Activated CD4-positive, alpha-beta T cell treated with anti-CD3 and anti-CD28 coated beads, Interleukin-2, amount 10 ng/mL, durations not matched to agents 24 days and 14 days (primary cell): ENCODE results near the gene PSMB1. TPM values are rescaled to one million over a fixed set of nuclear protein-coding genes. Genes with fewer than 3 reads are reported as not detected.

Experiments
- DNase-seq: peaks from one replicate; pipeline ENCODE4 v3.0.0; 2022
- H3K27ac Mint-ChIP-seq: one replicate; pipeline ENCODE4 v1.8.0; 2022; ENCODE audit warnings: mild to moderate bottlenecking, mixed read lengths
- H3K27me3 Mint-ChIP-seq: one replicate; pipeline ENCODE4 v1.8.0; 2022; ENCODE audit warnings: mixed read lengths
- H3K36me3 Mint-ChIP-seq: one replicate; pipeline ENCODE4 v1.8.0; 2022; ENCODE audit warnings: low read depth, mild to moderate bottlenecking, mixed read lengths
- H3K4me1 Mint-ChIP-seq: one replicate; pipeline ENCODE4 v1.8.0; 2021; ENCODE audit warnings: mixed read lengths
- H3K4me3 Mint-ChIP-seq: one replicate; pipeline ENCODE4 v1.8.0; 2022; ENCODE audit warnings: mild to moderate bottlenecking, moderate library complexity, mixed read lengths
- H3K9me3 Mint-ChIP-seq: one replicate; pipeline ENCODE4 v1.8.0; 2021; ENCODE audit warnings: mixed read lengths
- intact Hi-C: fragments of 100-400 bp; cut with micrococcal nuclease; formaldehyde crosslinking; loops from one replicate; pipeline ENCODE4 v1.15.1; 2023
- total RNA-seq: library from RNA; stranded (reverse); gene quantifications from 2 replicates; pipeline ENCODE4 v1.2.3, GENCODE V29; 2022

Gene PSMB1
- total RNA-seq, result 288 TPM in 2 replicates

GRCh38 chr6:170552765-170553533 lies at the start of gene PSMB1:
Gene PSMB1 (minus strand): TSS chr6:170553307. CDS start chr6:170553242, 65 bp downstream.
- Mint-ChIP-seq H3K27ac (no peak within 1 kb of the TSS), H3K4me1 (peaks cover 34% of the 10 kb centered on the region), H3K9me3 (no peaks in the 10 kb centered on the region), H3K4me3 (no peak within 1 kb of the TSS), H3K27me3 (no peaks in the 10 kb centered on the region), H3K36me3 (peaks cover 37% of the 10 kb centered on the region)
- intact Hi-C loops, result loop anchor here (1.0 to 2.0 kb wide), 2 partner anchors 31 to 830 kb away; partner anchors contain the start of gene PDCD2
- peak; percentile 95 for DNase-seq

DNA sequence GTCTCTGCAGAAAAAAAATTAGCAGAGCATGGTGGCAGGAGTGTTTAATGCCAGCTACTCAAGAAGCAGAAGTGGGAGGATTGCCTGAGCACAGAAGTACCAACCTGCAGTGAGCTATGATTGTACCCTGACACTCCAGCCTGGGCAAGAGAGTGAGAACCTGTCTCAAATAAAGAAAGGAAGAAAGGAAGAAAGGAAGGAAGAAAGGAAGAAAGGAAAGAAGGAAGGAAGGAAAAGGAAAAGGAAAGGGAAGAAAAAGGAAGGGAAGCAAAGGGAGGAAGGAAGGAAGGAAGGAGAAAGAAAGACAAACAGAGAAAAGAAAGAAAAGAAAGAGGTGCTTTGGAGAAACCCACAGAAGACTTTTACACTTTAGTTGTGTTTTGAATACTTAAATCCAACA lies 44.2 kb upstream of the PSMB1 start:
- no peaks in the 10 kb centered on the region for H3K9me3 Mint-ChIP-seq
- no peaks in the 10 kb centered on the region for H3K4me1 Mint-ChIP-seq
- DNase-seq, result no peak
- H3K27me3 Mint-ChIP-seq, result peaks cover 27% of the 10 kb centered on the region
- H3K4me3 Mint-ChIP-seq, result no peak overlapping the region
- intact Hi-C loops, result no loop called here
- H3K36me3 Mint-ChIP-seq, result no peaks in the 10 kb centered on the region
- no peak overlapping the region for H3K27ac Mint-ChIP-seq

GRCh38 chr6:170596426-170596825 lies 43.3 kb upstream of the PSMB1 start:
- Mint-ChIP-seq H3K27me3 (peaks cover 25% of the 10 kb centered on the region), H3K27ac (no peak overlapping the region), H3K4me1 (no peaks in the 10 kb centered on the region), H3K9me3 (no peaks in the 10 kb centered on the region), H3K36me3 (no peaks in the 10 kb centered on the region), H3K4me3 (no peak overlapping the region)
- DNase-seq, result peak; percentile 27
- intact Hi-C loops, result no loop called here

GRCh38 chr6:170590725-170591124 lies 37.6 kb upstream of the PSMB1 start:
- no peak overlapping the region for H3K4me3 Mint-ChIP-seq
- DNase-seq, result no peak
- H3K4me1 Mint-ChIP-seq, result no peaks in the 10 kb centered on the region
- intact Hi-C loops, result no loop called here
- peaks cover 22% of the 10 kb centered on the region for H3K27me3 Mint-ChIP-seq
- no peak overlapping the region for H3K27ac Mint-ChIP-seq
- H3K9me3 Mint-ChIP-seq, result peaks cover 12% of the 10 kb centered on the region
- H3K36me3 Mint-ChIP-seq, result peaks cover 2% of the 10 kb centered on the region

DNA sequence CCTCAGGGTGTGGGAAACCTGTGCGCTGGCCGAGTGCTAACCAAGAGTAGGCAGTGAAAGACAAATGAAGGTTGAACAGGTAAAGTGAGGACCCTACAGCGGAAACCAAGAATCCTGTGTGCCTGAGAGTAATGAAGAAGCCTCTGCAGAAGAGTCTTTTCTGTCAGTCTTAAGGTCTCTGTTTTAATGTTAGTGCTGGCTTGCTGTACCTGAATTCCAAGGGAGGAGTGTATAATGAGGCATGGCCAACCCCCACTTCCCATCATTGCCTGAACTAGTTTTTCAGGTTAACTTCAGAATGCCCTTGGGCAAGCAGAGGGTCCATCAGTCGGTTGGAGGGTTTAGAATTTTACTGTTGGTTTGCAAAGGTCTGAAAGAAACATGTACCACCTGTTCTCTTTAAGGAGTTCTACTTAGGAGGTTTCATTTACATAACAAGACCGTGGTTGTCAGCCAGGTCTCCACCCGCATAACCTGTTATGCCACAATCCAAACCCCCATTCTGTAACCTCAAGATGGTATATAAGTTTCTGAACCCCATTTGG lies 31.9 kb upstream of the PSMB1 start:
- intact Hi-C loops, result loop anchor here (1.0 to 5.0 kb wide), 5 partner anchors 16 to 883 kb away; partner anchors contain the start of genes C6orf120, DYNLT2, ERMARD and FAM120B
- Mint-ChIP-seq H3K36me3 (peaks cover 34% of the 10 kb centered on the region), H3K4me1 (peaks cover 23% of the 10 kb centered on the region), H3K27me3 (peaks cover 7% of the 10 kb centered on the region), H3K9me3 (peaks cover 5% of the 10 kb centered on the region), H3K27ac (peak overlapping the region; percentile 92), H3K4me3 (peak overlapping the region; percentile 100)
- DNase-seq, result no peak

DNA sequence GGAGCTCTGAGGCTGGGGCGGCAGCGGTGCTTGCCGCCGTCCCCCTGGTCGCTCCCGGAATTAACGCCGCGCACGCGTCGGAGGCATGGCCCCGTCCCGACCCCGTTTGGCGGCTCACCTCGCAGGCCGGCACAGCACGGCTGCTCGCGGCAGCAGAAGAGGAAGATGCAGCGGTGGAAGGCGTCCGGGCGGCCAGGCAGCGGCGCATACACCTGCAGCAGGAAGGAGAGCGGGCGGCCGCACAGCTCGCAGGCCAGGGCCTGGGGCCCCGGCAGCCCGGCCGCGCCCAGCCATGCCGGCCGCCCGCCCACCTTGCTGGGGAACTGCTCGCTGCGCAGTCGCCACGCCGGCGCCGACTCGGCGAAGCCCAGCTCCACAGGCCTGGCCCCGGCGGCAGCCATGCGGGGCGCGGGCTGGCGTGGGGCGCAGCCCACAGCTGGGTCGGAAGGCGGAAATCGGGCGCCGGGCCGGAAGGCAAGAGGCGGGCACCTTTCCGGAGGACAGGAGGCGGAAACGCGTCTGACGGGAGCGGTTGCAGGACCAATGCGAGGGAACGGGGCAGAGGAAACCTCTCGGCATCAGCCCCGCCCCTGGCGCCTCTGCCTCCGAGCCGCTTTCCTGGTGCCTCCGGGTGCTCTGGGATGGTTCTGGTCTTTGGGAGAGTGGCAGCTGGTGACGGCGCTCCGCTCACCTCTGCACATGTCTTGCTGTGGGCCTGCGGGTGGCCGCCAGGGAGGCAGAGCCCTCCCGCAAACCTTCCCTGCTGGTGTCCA lies 31.3 kb upstream of the PSMB1 start, which contains the start of gene PDCD2:
Gene PDCD2 (minus strand): TSS at position 457 of the 773 bp plus-strand sequence. CDS start 56 bp downstream, at position 401.
- H3K36me3 Mint-ChIP-seq, result peaks cover 38% of the 10 kb centered on the region
- H3K27ac Mint-ChIP-seq, result peak within 1 kb of the TSS; percentile 97
- H3K4me1 Mint-ChIP-seq, result peaks cover 24% of the 10 kb centered on the region
- peak within 1 kb of the TSS; percentile 100 for H3K4me3 Mint-ChIP-seq
- no peaks in the 10 kb centered on the region for H3K9me3 Mint-ChIP-seq
- H3K27me3 Mint-ChIP-seq, result peaks cover 3% of the 10 kb centered on the region
- DNase-seq, result peak; percentile 98
- intact Hi-C loops, result loop anchor here (1.0 to 5.0 kb wide), 5 partner anchors 16 to 882 kb away; partner anchors contain the start of genes C6orf120, DYNLT2, ERMARD and FAM120B

DNA sequence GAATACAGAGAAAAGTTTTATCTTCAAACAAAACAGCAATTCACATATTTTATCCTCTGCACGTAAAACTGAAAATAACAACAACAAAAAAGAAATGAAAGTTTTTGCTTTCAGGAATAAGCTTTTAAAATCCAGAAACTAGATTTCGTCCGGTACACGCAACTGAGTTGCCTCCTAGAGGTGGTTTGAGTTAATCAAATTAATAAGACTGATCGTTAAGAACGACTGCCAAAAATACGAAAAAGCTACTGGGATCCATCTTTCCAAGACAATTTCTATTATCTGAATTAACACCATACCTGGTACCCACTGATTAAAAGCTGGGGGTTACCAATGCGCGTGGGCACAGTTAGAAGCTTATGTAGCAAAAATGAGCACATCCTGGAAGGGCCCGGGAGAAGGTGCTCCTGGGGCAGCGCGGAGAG lies 30.7 kb upstream of the PSMB1 start:
- Mint-ChIP-seq H3K27me3 (peaks cover 3% of the 10 kb centered on the region), H3K4me1 (peaks cover 25% of the 10 kb centered on the region), H3K36me3 (peaks cover 44% of the 10 kb centered on the region), H3K4me3 (peak overlapping the region; percentile 100), H3K9me3 (no peaks in the 10 kb centered on the region), H3K27ac (peak overlapping the region; percentile 97)
- DNase-seq, result no peak
- intact Hi-C loops, result loop anchor here (1.0 to 5.0 kb wide), 5 partner anchors 15 to 881 kb away; partner anchors contain the start of genes C6orf120, DYNLT2, ERMARD and FAM120B

- no peak for DNase-seq
- no peak overlapping the region for H3K27ac Mint-ChIP-seq
- intact Hi-C loops, result no loop called here
- H3K36me3 Mint-ChIP-seq, result peaks cover 65% of the 10 kb centered on the region
- H3K4me1 Mint-ChIP-seq, result peaks cover 20% of the 10 kb centered on the region
- H3K27me3 Mint-ChIP-seq, result no peaks in the 10 kb centered on the region
- no peaks in the 10 kb centered on the region for H3K9me3 Mint-ChIP-seq
- no peak overlapping the region for H3K4me3 Mint-ChIP-seq
These were observed 25.8 kb upstream of the PSMB1 start for GRCh38 chr6:170578909-170579308.

DNA sequence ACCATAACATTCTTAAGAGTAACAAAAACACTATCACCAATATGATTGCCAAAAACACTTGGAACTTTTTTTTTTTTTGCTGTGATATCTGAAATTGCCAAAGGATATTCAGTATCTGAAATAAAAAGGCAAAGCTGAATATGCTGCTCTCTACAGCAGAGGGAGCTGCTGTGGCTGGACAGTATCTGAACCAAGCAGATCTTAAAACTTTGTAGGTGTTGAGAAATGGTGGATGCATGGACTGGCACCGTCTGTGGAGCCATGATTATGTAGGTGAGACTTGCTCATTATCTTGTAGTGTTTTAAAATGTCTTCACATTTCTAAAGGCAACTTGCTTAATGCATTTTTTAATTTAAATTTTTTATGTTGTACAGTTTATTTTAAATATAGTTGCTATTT lies 22.1 kb upstream of the PSMB1 start:
- intact Hi-C loops, result no loop called here

GRCh38 chr6:170572704-170573466 lies 19.8 kb upstream of the PSMB1 start:
- DNase-seq, result no peak
- intact Hi-C loops, result no loop called here
- H3K27ac Mint-ChIP-seq, result peak overlapping the region; percentile 17
- H3K4me3 Mint-ChIP-seq, result no peak overlapping the region
- H3K27me3 Mint-ChIP-seq, result no peaks in the 10 kb centered on the region
- H3K36me3 Mint-ChIP-seq, result peaks cover 53% of the 10 kb centered on the region
- H3K4me1 Mint-ChIP-seq, result peaks cover 2% of the 10 kb centered on the region
- no peaks in the 10 kb centered on the region for H3K9me3 Mint-ChIP-seq

More for the DNA sequence above, 22.1 kb upstream of the PSMB1 start:
- Mint-ChIP-seq H3K27me3 (no peaks in the 10 kb centered on the region), H3K4me3 (no peak overlapping the region), H3K9me3 (no peaks in the 10 kb centered on the region), H3K36me3 (peaks cover 58% of the 10 kb centered on the region), H3K27ac (no peak overlapping the region), H3K4me1 (peaks cover 4% of the 10 kb centered on the region)
- DNase-seq, result no peak

DNA sequence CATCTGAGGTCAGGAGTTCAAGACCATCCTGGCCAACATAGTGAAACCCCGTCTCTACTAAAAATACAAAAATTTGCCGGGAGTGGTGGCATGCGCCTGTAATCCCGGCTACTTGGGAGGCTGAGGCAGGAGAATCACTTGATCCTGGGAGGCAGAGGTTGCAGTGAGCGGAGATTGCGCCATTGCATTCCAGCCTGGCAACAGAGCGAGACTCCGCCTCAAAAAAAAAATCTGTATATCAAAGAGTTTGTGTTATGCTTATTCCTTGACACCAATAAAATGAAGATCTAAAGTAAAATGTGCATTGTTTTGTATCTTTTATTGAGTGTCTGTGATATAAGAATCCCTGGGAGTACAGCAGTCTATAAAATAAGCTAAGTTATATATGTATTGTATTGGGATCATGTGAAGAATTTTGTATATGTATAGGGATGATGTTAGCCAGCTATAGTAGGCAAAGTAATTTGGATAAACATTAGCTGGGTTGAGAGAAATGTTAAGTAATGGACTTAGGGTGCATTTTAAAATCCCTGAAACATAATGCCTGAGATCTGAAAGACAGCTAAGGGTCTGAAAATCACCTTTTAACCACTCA lies 11.9 kb upstream of the PSMB1 start:
- Mint-ChIP-seq H3K4me3 (no peak overlapping the region), H3K36me3 (peaks cover 41% of the 10 kb centered on the region), H3K9me3 (no peaks in the 10 kb centered on the region), H3K4me1 (peaks cover 4% of the 10 kb centered on the region), H3K27me3 (no peaks in the 10 kb centered on the region), H3K27ac (no peak overlapping the region)
- intact Hi-C loops, result no loop called here
- no peak for DNase-seq

GRCh38 chr6:170561555-170561954 lies 8.4 kb upstream of the PSMB1 start:
- no peak overlapping the region for H3K27ac Mint-ChIP-seq
- no peak for DNase-seq
- H3K4me3 Mint-ChIP-seq, result no peak overlapping the region
- H3K9me3 Mint-ChIP-seq, result no peaks in the 10 kb centered on the region
- intact Hi-C loops, result no loop called here
- peaks cover 12% of the 10 kb centered on the region for H3K4me1 Mint-ChIP-seq
- H3K36me3 Mint-ChIP-seq, result peaks cover 40% of the 10 kb centered on the region
- H3K27me3 Mint-ChIP-seq, result no peaks in the 10 kb centered on the region

DNA sequence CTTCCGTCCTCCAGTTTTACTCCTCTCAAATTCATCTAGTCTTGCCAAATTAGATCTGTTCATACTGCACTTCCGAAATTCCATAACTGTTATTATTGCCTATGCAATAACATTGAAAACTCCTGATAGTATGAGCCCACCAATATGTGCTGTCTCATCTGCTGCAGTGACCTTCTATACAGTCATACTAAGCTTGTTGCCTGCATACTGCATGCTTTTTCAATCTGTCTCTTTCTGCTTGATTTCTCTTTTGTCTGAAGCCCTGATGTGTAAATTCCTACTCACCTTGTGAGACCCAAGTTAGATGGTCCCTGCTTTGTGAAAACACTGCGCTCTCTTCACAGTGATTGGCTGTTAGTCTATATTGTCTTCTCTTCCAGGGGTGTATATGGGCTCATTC lies 2.2 kb upstream of the PSMB1 start:
- Mint-ChIP-seq H3K27me3 (no peaks in the 10 kb centered on the region), H3K27ac (no peak overlapping the region), H3K9me3 (no peaks in the 10 kb centered on the region), H3K4me1 (peaks cover 23% of the 10 kb centered on the region), H3K36me3 (peaks cover 29% of the 10 kb centered on the region), H3K4me3 (no peak overlapping the region)
- DNase-seq, result peak; percentile 55
- intact Hi-C loops, result no loop called here
